Activated CD4-positive, alpha-beta T cell treated with anti-CD3 and anti-CD28 coated beads, Interleukin-2, amount 50 U/mL, for 24 hours (primary cell): ENCODE results near the gene TMEM263.
"Not testable (repeated sequence)": the region's sequence is repeated elsewhere in the genome, so short reads cannot be mapped to it uniquely, and the experiment has no call there.

ENCODE experiments used
- DNase-seq, 2 donors: peaks; one replicate each; pipeline ENCODE4 v3.0.0-alpha.2; 2020; ENCODE audit warnings: low read depth in 1 of 2, low spot score in 1 of 2

TMEM263 gene

GRCh38 chr12:106955377-106956047, at the start of gene TMEM263:
TMEM263 (plus strand) TSS chr12:106955907; CDS start chr12:106967117, 11,210 bp downstream.
- DNase-seq, result peak; percentile 75 to 80

DNA sequence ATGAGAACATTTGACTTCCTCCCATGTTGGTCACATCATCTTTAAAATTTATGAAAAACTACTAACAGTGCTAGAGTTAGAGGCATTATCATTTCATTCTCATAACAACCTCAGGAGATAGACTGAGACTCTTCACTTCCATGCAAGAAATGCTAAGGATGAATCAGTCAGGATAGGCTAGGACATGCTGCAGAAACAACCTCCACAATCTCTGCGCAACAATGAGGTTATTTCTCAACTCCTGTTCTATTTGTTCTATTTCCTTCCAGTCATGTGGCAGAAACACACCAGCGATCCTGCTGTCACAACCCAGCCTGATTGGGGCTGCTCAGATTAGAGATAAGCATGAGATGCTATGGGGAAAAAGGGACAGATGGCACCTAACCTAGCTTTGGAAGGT, 49.0 kb upstream of the TMEM263 start:
- no peak for DNase-seq

GRCh38 chr12:106907411-106907810, 48.3 kb upstream of the TMEM263 start:
- no peak for DNase-seq

DNA sequence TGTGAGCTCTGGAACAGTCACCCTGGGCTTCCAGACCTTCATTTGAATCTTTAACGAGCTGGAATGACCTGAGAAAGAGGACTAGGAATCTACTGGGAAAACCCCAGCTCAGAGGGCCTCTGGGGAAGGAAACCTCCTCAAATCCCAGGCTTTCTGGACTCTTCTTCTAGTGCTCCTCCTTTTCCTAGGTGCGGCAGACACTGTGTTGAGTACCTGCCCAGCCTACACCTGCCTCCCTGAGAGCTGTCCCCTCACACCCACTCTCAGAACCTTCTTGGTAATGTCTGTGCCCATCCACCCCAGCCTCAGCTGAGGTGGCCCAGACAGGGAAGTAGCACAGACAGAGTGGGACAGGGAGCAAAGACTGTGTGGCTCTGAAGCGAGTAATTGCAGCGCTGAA, 47.9 kb upstream of the TMEM263 start:
- no peak for DNase-seq

DNA sequence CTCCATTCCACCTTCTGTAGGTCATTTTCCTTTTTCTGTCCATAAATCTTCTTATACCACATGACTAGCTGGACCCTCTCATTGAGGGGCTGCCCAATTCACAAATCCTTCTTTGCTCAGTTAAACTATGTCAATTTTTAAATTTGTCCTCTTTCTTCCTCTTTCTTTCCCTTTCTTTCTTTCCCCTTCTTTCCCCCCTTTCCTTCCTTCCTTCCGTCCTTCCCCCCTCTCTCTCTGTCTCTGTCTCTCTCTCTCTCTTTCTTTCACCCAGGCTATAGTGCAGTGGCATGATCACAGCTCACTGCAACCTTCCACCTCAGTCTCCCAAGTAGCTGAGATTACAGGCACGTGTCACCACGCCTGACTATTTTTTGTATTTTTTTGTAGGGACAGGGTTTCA, 47.1 kb upstream of the TMEM263 start:
- DNase-seq, result no peak

GRCh38 chr12:106910202-106910601, 45.5 kb upstream of the TMEM263 start:
- DNase-seq, result no peak

- DNase-seq, result no peak
Observed at GRCh38 chr12:106911581-106911980, 44.1 kb upstream of the TMEM263 start.

GRCh38 chr12:106913456-106913855, 42.3 kb upstream of the TMEM263 start:
- no peak for DNase-seq

- DNase-seq, result no peak
Observed at GRCh38 chr12:106914796-106915634, 40.7 kb upstream of the TMEM263 start.

- DNase-seq, result no peak
Observed at GRCh38 chr12:106915635-106916026, 40.1 kb upstream of the TMEM263 start.

DNA sequence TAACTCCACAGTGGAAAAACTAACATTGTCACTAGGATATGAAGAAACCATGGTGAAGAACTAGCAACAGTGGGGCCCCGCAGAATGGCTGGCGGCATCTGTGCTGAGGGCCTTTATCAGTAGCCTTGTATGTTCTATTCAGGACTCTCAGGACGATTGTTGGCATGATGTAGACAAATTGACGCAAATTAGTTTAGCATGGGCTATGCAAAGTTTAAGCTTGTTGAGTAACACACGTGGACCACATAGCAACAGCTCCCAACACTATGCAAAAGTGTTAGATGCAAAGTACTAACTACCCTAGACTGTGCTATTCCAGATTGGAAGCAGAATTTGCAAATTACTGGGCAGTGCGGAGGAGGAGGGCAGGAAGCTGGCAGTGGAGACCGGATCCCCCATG, 38.2 kb upstream of the TMEM263 start:
- DNase-seq, result no peak

DNA sequence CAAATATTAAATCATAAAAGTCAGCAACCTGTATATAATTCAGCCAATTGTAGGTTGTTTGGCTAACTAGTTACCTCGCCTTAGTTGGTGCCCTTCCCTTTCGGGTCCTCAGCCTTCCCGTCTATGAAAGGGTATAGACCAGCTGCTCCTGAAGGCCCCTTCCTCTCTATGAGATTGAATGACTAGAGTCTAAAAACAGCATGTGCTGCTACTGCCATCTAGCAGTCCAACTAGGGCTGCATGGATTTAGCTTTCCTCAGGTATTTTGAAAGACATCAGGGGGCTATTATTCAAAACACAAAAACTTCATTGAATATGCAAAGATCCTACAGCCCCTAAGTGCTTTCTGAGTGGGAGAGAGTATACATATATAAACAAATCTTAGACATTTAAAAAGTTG, 37.0 kb upstream of the TMEM263 start:
- DNase-seq, result no peak

DNA sequence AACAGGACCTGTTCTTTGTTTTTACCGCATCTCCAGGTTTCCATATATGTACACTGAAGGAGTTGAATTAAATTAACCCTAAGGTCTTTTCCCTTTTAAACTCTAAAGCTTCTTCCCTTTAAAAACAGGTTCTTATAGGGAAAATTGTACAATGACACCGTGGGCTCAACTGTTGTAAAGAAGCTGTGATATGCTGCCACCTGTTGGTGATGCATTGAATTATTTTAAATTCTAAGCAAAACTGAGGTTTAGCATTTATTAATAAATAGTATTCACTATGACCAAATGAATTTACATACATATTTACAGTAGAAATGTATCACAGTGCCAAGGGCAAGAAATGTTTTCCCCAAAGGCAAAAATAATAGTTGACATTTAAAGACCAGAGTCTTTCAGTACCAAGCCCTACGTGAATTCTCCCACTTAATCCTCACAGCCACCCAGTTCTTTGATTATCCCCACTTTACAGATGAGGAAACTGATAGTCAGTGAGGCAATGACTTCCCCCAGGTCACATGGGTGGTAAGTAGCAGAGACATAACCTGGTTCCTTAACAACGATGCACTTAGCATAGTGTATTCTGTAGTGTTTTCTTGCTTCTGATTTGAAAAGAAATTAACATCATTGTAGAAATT, 35.7 kb upstream of the TMEM263 start:
- DNase-seq, result peak in 1 of 2 donors; percentile 34

- DNase-seq, result not testable (repeated sequence)
Observed at GRCh38 chr12:106921976-106922375, 33.7 kb upstream of the TMEM263 start.

GRCh38 chr12:106923594-106923993, 32.1 kb upstream of the TMEM263 start:
- DNase-seq, result not testable (repeated sequence)

- DNase-seq, result no peak
Observed at GRCh38 chr12:106924268-106924861, 31.3 kb upstream of the TMEM263 start.

DNA sequence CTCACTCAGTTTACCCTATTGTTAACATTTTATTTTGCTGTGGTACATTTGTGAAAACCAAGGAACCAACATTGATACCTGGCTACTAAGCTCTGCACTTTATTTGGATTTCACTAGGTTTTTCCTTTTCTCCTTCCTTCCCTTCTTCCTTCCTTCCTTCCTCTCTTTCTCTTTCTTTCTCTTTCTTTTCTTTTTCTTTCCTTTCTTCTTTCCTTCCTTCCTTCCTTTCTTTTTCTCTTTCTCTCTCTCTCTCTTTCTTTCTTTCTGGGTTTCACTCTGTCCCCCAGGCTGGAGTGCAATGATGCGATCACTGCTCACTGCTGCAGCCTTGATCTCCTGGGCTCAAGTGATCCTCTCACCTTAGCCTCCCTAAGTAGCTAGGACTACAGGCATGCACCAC, 29.1 kb upstream of the TMEM263 start:
- no peak for DNase-seq

- DNase-seq, result no peak
Observed at GRCh38 chr12:106934277-106934676, 21.4 kb upstream of the TMEM263 start.

- DNase-seq, result no peak
Observed at GRCh38 chr12:106941481-106942156, 14.1 kb upstream of the TMEM263 start.

GRCh38 chr12:106942775-106943174, 12.9 kb upstream of the TMEM263 start:
- DNase-seq, result no peak

DNA sequence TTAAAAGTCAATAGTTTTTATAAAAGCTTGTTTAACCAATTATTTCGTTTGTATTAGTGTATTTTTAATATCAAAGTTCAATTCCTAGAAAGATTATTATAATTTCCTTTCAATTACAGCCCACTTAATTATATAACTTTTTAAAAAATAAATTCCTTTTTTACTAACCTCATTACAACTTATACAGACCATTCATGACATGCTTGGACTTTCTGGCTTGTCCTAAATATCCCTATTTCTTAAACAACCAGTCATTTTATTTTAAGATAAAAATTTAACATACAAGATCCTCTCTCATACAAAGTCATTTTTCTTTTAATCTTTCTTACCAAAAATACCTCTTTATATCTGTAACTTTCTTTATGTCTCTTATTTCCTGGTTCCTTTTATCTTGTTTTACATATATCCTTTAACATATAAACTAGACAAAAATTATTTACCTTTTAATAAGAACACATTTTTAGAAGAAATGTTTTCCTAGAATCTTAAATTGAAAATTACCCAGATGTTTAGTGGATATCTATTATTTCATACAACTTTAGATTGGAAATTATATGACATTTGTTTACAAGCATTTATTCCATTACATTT, 10.4 kb upstream of the TMEM263 start:
- DNase-seq, result no peak
